Thyroid gland (tissue), 4 donors: ENCODE measurements around the gene ATG2A. TPM values are rescaled to one million over a fixed set of nuclear protein-coding genes. Genes with fewer than 3 reads are reported as not detected.

Experiments used
- DNase-seq, 2 donors: peaks; one replicate each; pipeline ENCODE4 v3.0.0-alpha.2; 2019
- H3K27ac ChIP-seq, 3 donors: fragments of 200-600 bp; sonication (generic); 1 replicate in 2 of 3; 2 replicates in 1 of 3; pipeline ENCODE4 v1.5.1; 2016 to 2019; ENCODE audit warnings: mild to moderate bottlenecking in 1 of 3, moderate library complexity in 1 of 3
- H3K27me3 ChIP-seq: fragments of 200-600 bp; sonication (generic); one replicate; pipeline ENCODE4 v1.5.1; 2019
- H3K36me3 ChIP-seq, 2 donors: fragments of 200-600 bp; sonication (generic); one replicate each; pipeline ENCODE4 v1.5.1; 2016 to 2019
- H3K4me1 ChIP-seq, 2 donors: fragments of 200-600 bp; sonication (generic); one replicate each; pipeline ENCODE4 v1.5.1; 2017 to 2019
- H3K4me3 ChIP-seq, 3 donors: fragments of 200-600 bp; sonication (generic); replicated peaks in 1 of 3; 1 replicate in 2 of 3; 2 replicates in 1 of 3; pipeline ENCODE4 v1.5.1; 2016; ENCODE audit warnings: mild to moderate bottlenecking in 1 of 3
- H3K9me3 ChIP-seq: fragments of 200-600 bp; sonication (generic); one replicate; pipeline ENCODE4 v1.5.1; 2017
- POLR2A ChIP-seq, 2 donors: fragments of 450-650 bp; IDR thresholded peaks; one replicate each; pipeline ENCODE4 v1.6.1; 2017; ENCODE audit warnings: antibody characterized with exemption in 2 of 2, mild to moderate bottlenecking in 2 of 2, moderate library complexity in 1 of 2
- WGBS, 2 donors: methylation state at CpG; one replicate each; pipeline ENCODE4 v1.1.5; 2017; 5-methylcytosine and 5-hydroxymethylcytosine counted together
- intact Hi-C: fragments of 100-400 bp; cut with DNase I; formaldehyde crosslinking; loops from one replicate; pipeline ENCODE4 v1.15.1; 2023
- total RNA-seq, 4 donors: library from RNA; depleted of rRNA; stranded (reverse); fragments of >200 nt; gene quantifications; one replicate each; pipeline ENCODE4 v1.2.3, GENCODE V29; 2016
- TF ChIP-seq, protein P1 (sequence below), 6 experiments: fragments of 200-600 bp in 3 of 6; fragments of 450-650 bp in 3 of 6; sonication (generic) in 3 of 6; IDR thresholded peaks; one replicate each; pipeline ENCODE4 v1.5.1; 2016 to 2019; ENCODE audit warnings: antibody characterized with exemption in 6 of 6, mild to moderate bottlenecking in 2 of 6, inconsistent platforms in 1 of 6, moderate library complexity in 1 of 6

Gene ATG2A
- total RNA-seq, 4 donors from 2014 or later = 19.5 to 43.1 (median 36.7) TPM

GRCh38 chr11:64858467-64859263 is 58.3 kb downstream of the ATG2A start:
- 84 to 93% methylated on average over 12 to 19 of the region's 19 CpGs for WGBS, 2 donors

GRCh38 chr11:64857485-64857884 is 59.5 kb downstream of the ATG2A start:
- H3K27me3 ChIP-seq = no peaks in the 10 kb centered on the region
- H3K4me1 ChIP-seq = peaks cover 7 to 44% of the 10 kb centered on the region in 2 donors
- intact Hi-C loops = no loop called here
- no peaks in the 10 kb centered on the region for H3K9me3 ChIP-seq
- no peak for DNase-seq
- TF ChIP-seq, protein P1, sequence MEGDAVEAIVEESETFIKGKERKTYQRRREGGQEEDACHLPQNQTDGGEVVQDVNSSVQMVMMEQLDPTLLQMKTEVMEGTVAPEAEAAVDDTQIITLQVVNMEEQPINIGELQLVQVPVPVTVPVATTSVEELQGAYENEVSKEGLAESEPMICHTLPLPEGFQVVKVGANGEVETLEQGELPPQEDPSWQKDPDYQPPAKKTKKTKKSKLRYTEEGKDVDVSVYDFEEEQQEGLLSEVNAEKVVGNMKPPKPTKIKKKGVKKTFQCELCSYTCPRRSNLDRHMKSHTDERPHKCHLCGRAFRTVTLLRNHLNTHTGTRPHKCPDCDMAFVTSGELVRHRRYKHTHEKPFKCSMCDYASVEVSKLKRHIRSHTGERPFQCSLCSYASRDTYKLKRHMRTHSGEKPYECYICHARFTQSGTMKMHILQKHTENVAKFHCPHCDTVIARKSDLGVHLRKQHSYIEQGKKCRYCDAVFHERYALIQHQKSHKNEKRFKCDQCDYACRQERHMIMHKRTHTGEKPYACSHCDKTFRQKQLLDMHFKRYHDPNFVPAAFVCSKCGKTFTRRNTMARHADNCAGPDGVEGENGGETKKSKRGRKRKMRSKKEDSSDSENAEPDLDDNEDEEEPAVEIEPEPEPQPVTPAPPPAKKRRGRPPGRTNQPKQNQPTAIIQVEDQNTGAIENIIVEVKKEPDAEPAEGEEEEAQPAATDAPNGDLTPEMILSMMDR (IDR thresholded peaks at IDR 0.05) = no peak
- TF ChIP-seq POLR2A (IDR thresholded peaks at IDR 0.05) = no peak
- no peak overlapping the region for H3K27ac ChIP-seq
- 92 to 94% methylated on average over 6 of the region's 6 CpGs for WGBS, 2 donors
- H3K36me3 ChIP-seq = peaks cover 18 to 30% of the 10 kb centered on the region in 2 donors
- no peak overlapping the region for H3K4me3 ChIP-seq

More at GRCh38 chr11:64858467-64859263, 58.3 kb downstream of the ATG2A start:
- H3K4me1 ChIP-seq = peaks cover 19 to 56% of the 10 kb centered on the region in 2 donors
- no peak overlapping the region for H3K4me3 ChIP-seq
- no peak for DNase-seq
- no peak overlapping the region for H3K27ac ChIP-seq
- peaks cover 15 to 22% of the 10 kb centered on the region in 2 donors for H3K36me3 ChIP-seq
- no peaks in the 10 kb centered on the region for H3K9me3 ChIP-seq
- TF ChIP-seq POLR2A (IDR thresholded peaks at IDR 0.05) = no peak
- TF ChIP-seq, protein P1 (IDR thresholded peaks at IDR 0.05) = no peak
- no peaks in the 10 kb centered on the region for H3K27me3 ChIP-seq
- intact Hi-C loops = no loop called here

GRCh38 chr11:64856382-64857227 is 60.4 kb downstream of the ATG2A start:
- Histone ChIP-seq H3K4me3 (no peak overlapping the region), H3K27me3 (no peaks in the 10 kb centered on the region), H3K36me3 (peaks cover 18 to 30% of the 10 kb centered on the region in 2 donors), H3K4me1 (peaks cover 4 to 36% of the 10 kb centered on the region in 2 donors), H3K9me3 (no peaks in the 10 kb centered on the region), H3K27ac (peak overlapping the region in 2 of 3 donors; percentile 26 to 56)
- peak; percentile 27 to 34 for DNase-seq
- intact Hi-C loops = no loop called here
- 91 to 95% methylated on average over 11 to 14 of the region's 20 CpGs for WGBS, 2 donors
- TF ChIP-seq POLR2A (IDR thresholded peaks at IDR 0.05) = no peak

DNA sequence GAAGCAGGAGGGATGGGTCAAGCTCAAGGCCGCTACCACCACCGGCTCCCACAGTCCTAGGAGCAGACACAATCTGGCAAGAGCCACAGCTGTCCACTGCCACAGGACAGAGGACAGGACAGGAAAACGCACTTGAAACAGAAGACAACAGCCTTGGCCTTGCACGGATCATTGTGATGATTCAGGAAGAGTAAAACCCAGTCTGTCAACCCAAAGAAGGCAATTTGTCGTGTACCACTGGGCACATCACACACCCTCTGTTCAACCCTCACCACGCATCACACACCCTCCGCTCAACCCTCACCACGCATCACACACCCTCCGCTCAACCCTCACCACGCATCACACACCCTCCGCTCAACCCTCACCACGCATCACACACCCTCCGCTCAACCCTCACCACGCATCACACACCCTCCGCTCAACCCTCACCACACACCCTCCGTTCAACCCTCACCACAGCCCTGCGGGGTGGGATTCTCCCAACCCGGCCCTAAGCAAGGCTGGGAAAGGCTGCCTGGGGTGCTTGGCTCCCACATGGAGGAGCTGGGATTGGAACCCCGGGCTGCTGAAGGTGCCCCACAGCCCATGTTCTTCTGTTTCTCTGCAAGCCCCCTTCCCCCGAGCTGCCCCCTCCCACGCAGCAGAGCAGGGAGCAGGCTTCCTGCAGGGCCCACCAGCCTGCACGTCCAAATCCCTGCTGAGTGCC is 61.3 kb downstream of the ATG2A start:
- DNase-seq = no peak
- Histone ChIP-seq H3K4me3 (no peak overlapping the region), H3K27me3 (no peaks in the 10 kb centered on the region), H3K27ac (peak overlapping the region; percentile 5 to 64 (median 43)), H3K4me1 (peaks cover 4 to 36% of the 10 kb centered on the region in 2 donors), H3K36me3 (peaks cover 18 to 30% of the 10 kb centered on the region in 2 donors), H3K9me3 (no peaks in the 10 kb centered on the region)
- intact Hi-C loops = no loop called here
- TF ChIP-seq POLR2A (IDR thresholded peaks at IDR 0.05) = no peak
- TF ChIP-seq, protein P1 (IDR thresholded peaks at IDR 0.05) = no peak
- WGBS, 2 donors = 84 to 88% methylated on average over 16 to 22 of the region's 22 CpGs
